Kidney (tissue), 14 donors: Measurements from ENCODE around the gene KIAA1614. TPM values are rescaled to one million over a fixed set of nuclear protein-coding genes. Genes with fewer than 3 reads are reported as not detected.

Source experiments
- DNase-seq, 5 donors: peaks; one replicate each; pipeline ENCODE4 v3.0.0-alpha.2; 2013 to 2020
- FAIRE-seq: peaks from 2 replicates; lab custom pipeline; 2012; peaks lifted over from hg19 to GRCh38; lab: Jason Lieb, UNC
- H3K27ac ChIP-seq, 2 donors: one replicate each; pipeline ENCODE4 v1.7.0; 2013; ENCODE audit warnings: low read depth in 2 of 2, low read length in 2 of 2, inconsistent platforms in 1 of 2
- H3K27me3 ChIP-seq: one replicate; pipeline ENCODE4 v1.7.1; 2013; ENCODE audit warnings: low read length, inconsistent platforms; ENCODE audit not compliant: control insufficient read depth, insufficient read depth
- H3K36me3 ChIP-seq, 3 donors: one replicate each; pipeline versions ENCODE4 v1.7.0 to v1.7.1; 2013; ENCODE audit warnings: low read length in 3 of 3, control low read depth in 1 of 3, inconsistent platforms in 1 of 3; ENCODE audit not compliant: insufficient read depth in 3 of 3, control insufficient read depth in 2 of 3
- H3K4me1 ChIP-seq, 3 donors: one replicate each; pipeline versions ENCODE4 v1.7.0 to v1.7.1; 2013; ENCODE audit warnings: low read length in 3 of 3, inconsistent platforms in 1 of 3, low read depth in 1 of 3; ENCODE audit not compliant: control insufficient read depth in 2 of 3, insufficient read depth in 2 of 3
- H3K4me3 ChIP-seq, 3 donors: one replicate each; pipeline versions ENCODE4 v1.7.0 to v1.8.1; 2013; ENCODE audit warnings: low read length in 3 of 3, control low read depth in 1 of 3, inconsistent platforms in 1 of 3
- H3K9ac ChIP-seq, 3 donors: one replicate each; pipeline versions ENCODE4 v1.7.0 to v1.7.1; 2013; ENCODE audit warnings: low read length in 3 of 3, control low read depth in 1 of 3, inconsistent platforms in 1 of 3
- H3K9me3 ChIP-seq, 3 donors: one replicate each; pipeline versions ENCODE4 v1.7.0 to v1.7.1; 2013; ENCODE audit warnings: low read length in 3 of 3, control low read depth in 1 of 3, inconsistent platforms in 1 of 3; ENCODE audit not compliant: control insufficient read depth in 2 of 3, insufficient read depth in 1 of 3
- intact Hi-C: fragments of 100-400 bp; cut with DNase I; formaldehyde crosslinking; loops from one replicate; pipeline ENCODE4 v1.11.1; 2022
- polyA plus RNA-seq: library from polyadenylated mRNA; stranded (reverse); fragments of 350-450 nt; fragmentation: Illumina TruSeq; extraction: RNeasy Lipid Tissue Mini Kit (QIAGEN cat#74804); gene quantifications from one replicate; pipeline ENCODE4 v1.2.3, GENCODE V29; 2014; ENCODE audit warnings: low read depth, low replicate concordance; ENCODE audit not compliant: insufficient read depth
- total RNA-seq: library from RNA; stranded (reverse); fragmentation: NEBNext Ultra II Directional; extraction: Animal tissue kit (Norgen Biotek cat#: 25700); gene quantifications from one replicate; pipeline ENCODE4 v1.2.1, GENCODE V29; 2021
- TF ChIP-seq, protein P1 (sequence below): IDR thresholded peaks from 3 replicates; pipeline ENCODE4 v1.5.1; 2012; ENCODE audit warnings: mild to moderate bottlenecking, moderate library complexity, borderline replicate concordance; ENCODE audit not compliant: insufficient read depth; ENCODE audit errors: extremely low read depth
- donor health status: control.
- donor health status: control.
- donor health status: control.
- donor health status: control.
- donor health status: control.
- donor health status: DM: yes; HTN: yes; CAD: no.
- donor health status: Normal renal cell carcinoma (clear cell type).

KIAA1614 gene
- total and polyA plus RNA-seq, 2 donors from 2014 or later, result 5.4 to 12.3 TPM

DNA sequence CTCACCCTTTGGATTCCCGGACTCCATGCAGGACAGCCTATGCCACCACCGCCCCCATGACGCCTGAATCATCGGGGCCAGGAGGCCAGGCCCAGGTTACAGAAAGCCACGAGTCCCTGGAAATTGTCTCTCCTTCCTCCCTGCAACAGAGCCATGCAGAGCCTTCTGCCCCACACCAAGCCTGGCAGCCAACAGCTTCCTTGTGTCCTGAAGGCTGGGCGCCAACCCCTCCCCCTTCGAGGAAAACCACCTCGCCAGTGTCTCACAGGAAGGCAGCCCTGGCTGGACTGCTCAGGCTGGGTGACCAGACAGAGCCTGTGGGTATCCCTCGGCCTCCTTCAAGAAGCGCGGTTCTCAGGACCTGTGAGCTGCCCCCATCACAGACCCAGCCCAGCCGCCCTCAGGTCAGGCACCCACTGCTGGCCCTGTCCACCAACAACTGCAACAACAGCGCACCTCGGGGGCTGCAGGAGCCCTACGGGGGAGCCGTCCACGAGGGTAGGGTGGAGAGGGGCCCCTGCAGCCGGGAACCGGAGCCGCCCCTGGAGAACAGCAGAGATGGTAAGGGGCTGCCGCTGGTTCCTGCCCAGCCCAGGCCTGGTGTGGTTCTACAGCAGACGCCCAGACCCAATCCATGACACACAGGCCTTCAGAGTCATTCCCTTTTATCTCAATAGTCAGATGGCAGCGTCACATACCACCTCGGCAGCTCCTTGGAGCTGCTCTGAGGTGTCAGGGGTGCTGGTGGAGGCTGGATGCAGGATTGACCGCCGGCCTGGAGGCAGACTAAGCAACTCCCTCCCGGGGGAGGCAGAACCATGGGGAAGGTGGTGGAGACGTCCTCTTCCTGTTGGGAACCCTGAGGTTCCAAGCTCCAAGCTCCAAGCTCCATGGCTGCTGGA, 23.7 kb downstream of the KIAA1614 start:
- DNase-seq (peak in 2 of 5 donors; percentile 42 to 64), FAIRE-seq (no peak)
- intact Hi-C loops, result no loop called here
- TF ChIP-seq, protein P1, sequence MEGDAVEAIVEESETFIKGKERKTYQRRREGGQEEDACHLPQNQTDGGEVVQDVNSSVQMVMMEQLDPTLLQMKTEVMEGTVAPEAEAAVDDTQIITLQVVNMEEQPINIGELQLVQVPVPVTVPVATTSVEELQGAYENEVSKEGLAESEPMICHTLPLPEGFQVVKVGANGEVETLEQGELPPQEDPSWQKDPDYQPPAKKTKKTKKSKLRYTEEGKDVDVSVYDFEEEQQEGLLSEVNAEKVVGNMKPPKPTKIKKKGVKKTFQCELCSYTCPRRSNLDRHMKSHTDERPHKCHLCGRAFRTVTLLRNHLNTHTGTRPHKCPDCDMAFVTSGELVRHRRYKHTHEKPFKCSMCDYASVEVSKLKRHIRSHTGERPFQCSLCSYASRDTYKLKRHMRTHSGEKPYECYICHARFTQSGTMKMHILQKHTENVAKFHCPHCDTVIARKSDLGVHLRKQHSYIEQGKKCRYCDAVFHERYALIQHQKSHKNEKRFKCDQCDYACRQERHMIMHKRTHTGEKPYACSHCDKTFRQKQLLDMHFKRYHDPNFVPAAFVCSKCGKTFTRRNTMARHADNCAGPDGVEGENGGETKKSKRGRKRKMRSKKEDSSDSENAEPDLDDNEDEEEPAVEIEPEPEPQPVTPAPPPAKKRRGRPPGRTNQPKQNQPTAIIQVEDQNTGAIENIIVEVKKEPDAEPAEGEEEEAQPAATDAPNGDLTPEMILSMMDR, result no peak
- Histone ChIP-seq H3K4me1 (peaks cover 0 to 3% (median 0%) of the 10 kb centered on the region in 3 donors), H3K27ac (no peak overlapping the region), H3K36me3 (peaks cover 0 to 4% (median 0%) of the 10 kb centered on the region in 3 donors), H3K9me3 (no peaks in the 10 kb centered on the region), H3K4me3 (no peak overlapping the region), H3K9ac (no peak overlapping the region), H3K27me3 (no peaks in the 10 kb centered on the region)

DNA sequence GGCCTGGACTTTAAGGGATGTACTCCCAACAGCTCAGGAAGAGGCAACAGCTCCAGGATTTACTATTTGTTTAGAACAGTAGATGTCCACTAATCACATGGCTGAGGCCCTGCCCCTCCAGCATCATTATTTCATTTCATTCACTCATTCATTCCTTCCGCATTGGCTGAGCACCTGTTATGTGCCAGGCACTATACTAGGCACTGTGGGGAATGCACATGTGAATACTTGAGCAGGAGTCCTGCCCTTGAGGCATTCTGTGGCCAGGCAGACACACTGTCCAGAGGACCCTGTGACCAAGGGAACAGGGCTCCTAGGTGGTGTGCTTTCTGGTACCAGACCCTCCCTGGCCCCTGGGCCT, 24.3 kb downstream of the KIAA1614 start:
- TF ChIP-seq, protein P1, result no peak
- Histone ChIP-seq H3K36me3 (peaks cover 0 to 4% (median 0%) of the 10 kb centered on the region in 3 donors), H3K9ac (no peak overlapping the region), H3K4me3 (no peak overlapping the region), H3K4me1 (peaks cover 0 to 3% (median 0%) of the 10 kb centered on the region in 3 donors), H3K27ac (no peak overlapping the region), H3K9me3 (no peaks in the 10 kb centered on the region), H3K27me3 (no peaks in the 10 kb centered on the region)
- no peak for DNase-seq
- FAIRE-seq, result no peak
- intact Hi-C loops, result no loop called here

DNA sequence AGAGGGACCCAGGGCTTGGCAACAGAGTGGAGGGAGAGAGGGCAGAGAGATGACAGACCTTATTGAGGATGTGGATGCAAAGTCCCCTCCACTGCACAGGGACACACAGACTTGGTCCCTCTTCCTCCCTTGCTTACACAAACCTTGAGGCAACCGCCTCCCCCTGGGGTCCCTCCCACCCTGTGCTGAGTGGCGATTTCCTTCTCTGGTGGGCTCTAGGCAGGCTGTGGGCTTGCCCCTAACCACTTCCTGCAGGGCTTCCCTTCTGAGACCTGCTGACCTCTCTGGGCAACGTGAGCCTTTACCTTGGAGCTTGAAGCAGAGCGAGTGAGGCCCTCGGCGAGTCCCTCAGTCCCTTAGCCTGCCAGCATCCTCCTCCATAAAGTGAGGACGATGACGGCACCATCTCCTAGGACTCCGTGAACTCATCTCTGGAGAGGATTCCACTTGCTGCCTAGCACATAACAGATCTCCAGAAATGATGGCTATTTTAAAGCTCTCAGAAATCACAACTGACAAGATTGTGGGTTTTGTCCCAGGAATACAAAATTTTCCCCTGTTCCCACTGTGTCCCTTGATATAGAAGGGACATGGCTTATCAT, 25.0 kb downstream of the KIAA1614 start:
- Histone ChIP-seq H3K4me1 (peaks cover 0 to 3% (median 0%) of the 10 kb centered on the region in 3 donors), H3K36me3 (peaks cover 0 to 7% (median 0%) of the 10 kb centered on the region in 3 donors), H3K4me3 (no peak overlapping the region), H3K27me3 (no peaks in the 10 kb centered on the region), H3K9me3 (no peaks in the 10 kb centered on the region), H3K27ac (no peak overlapping the region), H3K9ac (no peak overlapping the region)
- intact Hi-C loops, result no loop called here
- TF ChIP-seq, protein P1, result no peak
- no peak for FAIRE-seq
- peak in 1 of 5 donors; percentile 15 for DNase-seq
